Measurements from ENCODE around the gene C10orf90.
"Not testable (repeated sequence)": the region's sequence is repeated elsewhere in the genome, so short reads cannot be mapped to it uniquely, and the experiment has no call there.

C10orf90 gene

GRCh38 chr10:126585249-126586017, 85.1 kb downstream of the C10orf90 start:
- DNase-seq (ENCODE audit: low spot score): no peak

GRCh38 chr10:126584836-126585235, 85.7 kb downstream of the C10orf90 start:
- DNase-seq (ENCODE audit: low spot score): no peak

GRCh38 chr10:126583552-126584200, 86.8 kb downstream of the C10orf90 start:
- DNase-seq (ENCODE audit: low spot score): no peak

- no peak for DNase-seq (ENCODE audit: low spot score)
Observed at GRCh38 chr10:126581648-126582046, 88.8 kb downstream of the C10orf90 start.

GRCh38 chr10:126580873-126581647, 89.4 kb downstream of the C10orf90 start:
- DNase-seq (ENCODE audit: low spot score): no peak

GRCh38 chr10:126576336-126576735, 94.2 kb downstream of the C10orf90 start:
- DNase-seq (ENCODE audit: low spot score): no peak

- DNase-seq (ENCODE audit: low spot score): no peak
Observed at GRCh38 chr10:126570621-126571602, 99.6 kb downstream of the C10orf90 start.

GRCh38 chr10:126570245-126570570, 100.3 kb downstream of the C10orf90 start:
- DNase-seq (ENCODE audit: low spot score): no peak

GRCh38 chr10:126569513-126570244, 100.8 kb downstream of the C10orf90 start:
- DNase-seq (ENCODE audit: low spot score): no peak

GRCh38 chr10:126568809-126569385, 101.6 kb downstream of the C10orf90 start:
- DNase-seq (ENCODE audit: low spot score): no peak

- no peak for DNase-seq (ENCODE audit: low spot score)
Observed at GRCh38 chr10:126565871-126566270, 104.6 kb downstream of the C10orf90 start.

- DNase-seq (ENCODE audit: low spot score): no peak
Observed at GRCh38 chr10:126565441-126565840, 105.1 kb downstream of the C10orf90 start.

- DNase-seq (ENCODE audit: low spot score): no peak
Observed at GRCh38 chr10:126564326-126564888, 106.1 kb downstream of the C10orf90 start.

GRCh38 chr10:126563361-126563760, 107.1 kb downstream of the C10orf90 start:
- DNase-seq (ENCODE audit: low spot score): no peak

GRCh38 chr10:126561921-126562680, 108.4 kb downstream of the C10orf90 start:
- no peak for DNase-seq (ENCODE audit: low spot score)

- DNase-seq (ENCODE audit: low spot score): no peak
Observed at GRCh38 chr10:126561294-126561920, 109.1 kb downstream of the C10orf90 start.

- no peak for DNase-seq (ENCODE audit: low spot score)
Observed at GRCh38 chr10:126558881-126559280, 111.6 kb downstream of the C10orf90 start.

- DNase-seq (ENCODE audit: low spot score): no peak
Observed at GRCh38 chr10:126551202-126551601, 119.3 kb downstream of the C10orf90 start.

GRCh38 chr10:126550586-126550985, 119.9 kb downstream of the C10orf90 start:
- DNase-seq (ENCODE audit: low spot score): not testable (repeated sequence)

Measured in CD4-positive, alpha-beta T cell treated with Interleukin-6 at 100 ng/mL for 8 hours (primary cell).